PFSK-1 (cell line): Measurements from ENCODE around the gene C20orf173.

Experiments used
- FOXP2 ChIP-seq: optimal IDR thresholded peaks from 2 replicates; pipeline ENCODE3; 2011; ENCODE audit warnings: borderline replicate concordance, control low read depth, inconsistent platforms; ENCODE audit not compliant: insufficient read depth; ENCODE audit errors: extremely low read length, extremely low read depth
- POLR2AphosphoS5 ChIP-seq: IDR thresholded peaks from 2 replicates; pipeline ENCODE4 v1.6.1; 2012; ENCODE audit warnings: low read depth, mild to moderate bottlenecking, control low read depth, low read length, moderate library complexity
- REST ChIP-seq, 2 experiments: IDR thresholded peaks; 2 replicates each; pipeline versions ENCODE4 v1.6.1 to v1.8.0; 2011 to 2012; ENCODE audit warnings: low read depth in 2 of 2, low read length in 2 of 2, control low read depth in 1 of 2, inconsistent platforms in 1 of 2, mild to moderate bottlenecking in 1 of 2, moderate library complexity in 1 of 2; ENCODE audit not compliant: insufficient read depth in 1 of 2
- SIN3A ChIP-seq: IDR thresholded peaks from 2 replicates; pipeline ENCODE4 v1.6.1; 2012; ENCODE audit warnings: mild to moderate bottlenecking, low read length, moderate library complexity, borderline replicate concordance; ENCODE audit not compliant: insufficient read depth
- TAF1 ChIP-seq: IDR thresholded peaks from 2 replicates; pipeline ENCODE4 v1.6.1; 2012; ENCODE audit warnings: low read length, control low read depth, borderline replicate concordance; ENCODE audit not compliant: insufficient read depth

Gene C20orf173

GRCh38 chr20:35551503-35551902 is 22.1 kb upstream of the C20orf173 start:
- no peak for TF ChIP-seq POLR2AphosphoS5
- TF ChIP-seq SIN3A: no peak
- TF ChIP-seq FOXP2: no peak
- TF ChIP-seq REST (IDR thresholded peaks at IDR 0.05; ENCODE audit: insufficient read depth in 1 of 2, low read depth in 2 of 2, low read length in 2 of 2): no peak
- TF ChIP-seq TAF1: no peak

GRCh38 chr20:35547329-35547728 is 17.9 kb upstream of the C20orf173 start:
- TF ChIP-seq TAF1: no peak

- TF ChIP-seq FOXP2 (no peak), SIN3A (no peak)
Observed at GRCh38 chr20:35546127-35546526, 16.7 kb upstream of the C20orf173 start.

- TF ChIP-seq FOXP2 (no peak), REST (IDR thresholded peaks at IDR 0.05; ENCODE audit: insufficient read depth in 1 of 2, low read depth in 2 of 2, low read length in 2 of 2) (no peak), TAF1 (no peak), POLR2AphosphoS5 (no peak), SIN3A (no peak)
Observed at GRCh38 chr20:35544436-35544835, 15.0 kb upstream of the C20orf173 start.

- TF ChIP-seq FOXP2 (no peak), REST (IDR thresholded peaks at IDR 0.05; ENCODE audit: insufficient read depth in 1 of 2, low read depth in 2 of 2, low read length in 2 of 2) (no peak), TAF1 (no peak), POLR2AphosphoS5 (no peak), SIN3A (no peak)
Observed at GRCh38 chr20:35542990-35543389, 13.5 kb upstream of the C20orf173 start.

- peak; percentile 65 for TF ChIP-seq FOXP2
- no peak for TF ChIP-seq TAF1
- no peak for TF ChIP-seq REST (IDR thresholded peaks at IDR 0.05; ENCODE audit: insufficient read depth in 1 of 2, low read depth in 2 of 2, low read length in 2 of 2)
- no peak for TF ChIP-seq SIN3A
- peak; percentile 85 for TF ChIP-seq POLR2AphosphoS5
Observed at GRCh38 chr20:35541783-35542662, 12.6 kb upstream of the C20orf173 start, which contains the start of gene ERGIC3. Gene ERGIC3 (plus strand): TSS chr20:35542078. CDS start chr20:35542098, 20 bp downstream.
